Hepatocyte (in vitro differentiated cells): ENCODE measurements around the gene LRRC3. TPM values are rescaled to one million over a fixed set of nuclear protein-coding genes. Genes with fewer than 3 reads are reported as not detected.

Experiments used
- DNase-seq: peaks from one replicate; pipeline ENCODE4 v3.0.0-alpha.2; 2016; ENCODE audit warnings: low spot score
- H2AFZ ChIP-seq: fragments of 200-600 bp; sonication (generic); 2 replicates; pipeline ENCODE4 v1.6.0; 2016; ENCODE audit warnings: antibody characterized with exemption, mild to moderate bottlenecking
- H3K27ac ChIP-seq: fragments of 200-600 bp; sonication (generic); 2 replicates; pipeline ENCODE4 v1.5.1; 2016; ENCODE audit warnings: mild to moderate bottlenecking
- H3K27me3 ChIP-seq: fragments of 200-600 bp; sonication (generic); 2 replicates; pipeline ENCODE4 v1.6.1; 2016
- H3K36me3 ChIP-seq: fragments of 200-600 bp; sonication (generic); replicated peaks from 2 replicates; pipeline ENCODE4 v1.5.1; 2016; ENCODE audit warnings: low read depth; ENCODE audit not compliant: insufficient read depth
- H3K4me1 ChIP-seq: fragments of 200-600 bp; sonication (generic); 2 replicates; pipeline ENCODE4 v1.5.1; 2016; ENCODE audit warnings: mild to moderate bottlenecking, moderate library complexity; ENCODE audit not compliant: insufficient read depth
- H3K4me2 ChIP-seq: fragments of 200-600 bp; sonication (generic); 2 replicates; pipeline ENCODE4 v1.6.0; 2016
- H3K4me3 ChIP-seq: fragments of 200-600 bp; sonication (generic); 2 replicates; pipeline ENCODE4 v1.5.1; 2016; ENCODE audit warnings: mild to moderate bottlenecking
- H3K79me2 ChIP-seq: fragments of 200-600 bp; sonication (generic); 2 replicates; pipeline ENCODE4 v1.6.0; 2017; ENCODE audit warnings: mild to moderate bottlenecking
- H3K9me2 ChIP-seq: fragments of 200-600 bp; sonication (generic); replicated peaks from 2 replicates; pipeline ENCODE4 v1.6.0; 2017; ENCODE audit warnings: mild to moderate bottlenecking; ENCODE audit not compliant: insufficient read depth
- H3K9me3 ChIP-seq: fragments of 200-600 bp; sonication (generic); 2 replicates; pipeline ENCODE4 v1.5.1; 2016; ENCODE audit warnings: low read depth, mild to moderate bottlenecking
- H4K20me1 ChIP-seq: fragments of 200-600 bp; sonication (generic); 2 replicates; pipeline ENCODE4 v1.6.0; 2016; ENCODE audit warnings: mild to moderate bottlenecking; ENCODE audit not compliant: insufficient read depth, poor library complexity, severe bottlenecking
- CTCF ChIP-seq: fragments of 200-600 bp; sonication (generic); IDR thresholded peaks from 2 replicates; pipeline ENCODE4 v1.5.1; 2016; ENCODE audit warnings: antibody characterized with exemption, mild to moderate bottlenecking; ENCODE audit not compliant: poor library complexity
- EZH2 ChIP-seq: fragments of 200-600 bp; sonication (generic); IDR thresholded peaks from 2 replicates; pipeline ENCODE4 v1.6.1; 2016; ENCODE audit warnings: antibody characterized with exemption, mild to moderate bottlenecking, borderline replicate concordance
- EZH2phosphoT487 ChIP-seq: fragments of 200-600 bp; sonication (generic); IDR thresholded peaks from one replicate; pipeline ENCODE4 v1.6.1; 2018; ENCODE audit warnings: antibody characterized with exemption, mild to moderate bottlenecking, low read depth, moderate library complexity; ENCODE audit not compliant: unreplicated experiment, severe bottlenecking
- WGBS: methylation state at CpG from one replicate; pipeline ENCODE4 v1.1.6; 2016; ENCODE audit warnings: low lambda C conversion rate; ENCODE audit errors: missing lambda C conversion rate; 5-methylcytosine and 5-hydroxymethylcytosine counted together
- polyA plus RNA-seq: library from polyadenylated mRNA; unstranded; fragments of >200 nt; fragmentation: Nextera tagmentation; extraction: Ambion mirVana; gene quantifications from 2 replicates; pipeline ENCODE4 v1.2.1, GENCODE V29; 2016
- total RNA-seq: library from RNA; depleted of rRNA; stranded (reverse); fragments of >200 nt; gene quantifications from 2 replicates; pipeline ENCODE4 v1.2.3, GENCODE V29; 2014

The LRRC3 gene
- total and polyA plus RNA-seq, 2 experiments from 2014 or later, result 7.2 to 7.3 TPM

- TF ChIP-seq CTCF (no peak), EZH2phosphoT487 (no peak), EZH2 (no peak)
- H2AFZ ChIP-seq, result no peak overlapping the region
- whole genome bisulfite sequencing, result 93% methylated on average over 17 of the region's 17 CpGs
- no peaks in the 10 kb centered on the region for H3K27me3 ChIP-seq
- H4K20me1 ChIP-seq, result no peaks in the 10 kb centered on the region
- no peaks in the 10 kb centered on the region for H3K79me2 ChIP-seq
- H3K9me3 ChIP-seq, result no peaks in the 10 kb centered on the region
- H3K4me3 ChIP-seq, result no peak overlapping the region
- no peak overlapping the region for H3K4me2 ChIP-seq
- no peaks in the 10 kb centered on the region for H3K36me3 ChIP-seq
- DNase-seq, result no peak
- no peaks in the 10 kb centered on the region for H3K9me2 ChIP-seq
- H3K4me1 ChIP-seq, result no peaks in the 10 kb centered on the region
- no peak overlapping the region for H3K27ac ChIP-seq
These were observed 20.0 kb downstream of the LRRC3 start for GRCh38 chr21:44475266-44475845.

- Histone ChIP-seq H3K79me2 (no peaks in the 10 kb centered on the region), H3K9me2 (no peaks in the 10 kb centered on the region), H3K4me3 (no peak overlapping the region), H3K9me3 (no peaks in the 10 kb centered on the region), H3K36me3 (no peaks in the 10 kb centered on the region), H3K4me2 (no peak overlapping the region), H3K27ac (no peak overlapping the region), H2AFZ (no peak overlapping the region), H4K20me1 (no peaks in the 10 kb centered on the region), H3K4me1 (no peaks in the 10 kb centered on the region), H3K27me3 (no peaks in the 10 kb centered on the region)
- 79% methylated on average over 8 of the region's 8 CpGs for WGBS
- TF ChIP-seq EZH2 (no peak), CTCF (no peak), EZH2phosphoT487 (no peak)
- no peak for DNase-seq
These were observed 21.8 kb downstream of the LRRC3 start for GRCh38 chr21:44477131-44477530.

GRCh38 chr21:44477712-44478111 is 22.4 kb downstream of the LRRC3 start:
- Histone ChIP-seq H3K9me3 (no peaks in the 10 kb centered on the region), H4K20me1 (no peaks in the 10 kb centered on the region), H3K4me1 (no peaks in the 10 kb centered on the region), H3K4me3 (no peak overlapping the region), H3K4me2 (no peak overlapping the region), H3K9me2 (no peaks in the 10 kb centered on the region), H3K27me3 (no peaks in the 10 kb centered on the region), H3K79me2 (no peaks in the 10 kb centered on the region), H2AFZ (no peak overlapping the region), H3K36me3 (no peaks in the 10 kb centered on the region), H3K27ac (no peak overlapping the region)
- DNase-seq, result no peak
- 86% methylated on average over 7 of the region's 7 CpGs for WGBS
- no peak for TF ChIP-seq EZH2phosphoT487
- TF ChIP-seq CTCF, result no peak

GRCh38 chr21:44478124-44478800 is 23.0 kb downstream of the LRRC3 start:
- H3K27me3 ChIP-seq, result no peaks in the 10 kb centered on the region
- H3K4me2 ChIP-seq, result no peak overlapping the region
- H3K4me3 ChIP-seq, result no peak overlapping the region
- H3K36me3 ChIP-seq, result no peaks in the 10 kb centered on the region
- H4K20me1 ChIP-seq, result no peaks in the 10 kb centered on the region
- no peaks in the 10 kb centered on the region for H3K79me2 ChIP-seq
- no peaks in the 10 kb centered on the region for H3K9me2 ChIP-seq
- H3K4me1 ChIP-seq, result no peaks in the 10 kb centered on the region
- DNase-seq, result no peak
- no peaks in the 10 kb centered on the region for H3K9me3 ChIP-seq
- WGBS, result 85% methylated on average over 16 of the region's 16 CpGs
- no peak overlapping the region for H3K27ac ChIP-seq
- H2AFZ ChIP-seq, result no peak overlapping the region
- TF ChIP-seq EZH2phosphoT487, result no peak
- no peak for TF ChIP-seq EZH2
- no peak for TF ChIP-seq CTCF
